SK-N-SH (cell line): ENCODE results near the gene KRT26. TPM values are rescaled to one million over a fixed set of nuclear protein-coding genes. Genes with fewer than 3 reads are reported as not detected.

Experiments used
- CTCF ChIA-PET: fragments of 300-600, 350-600 bp; formaldehyde crosslinking; extraction: SDS; loops from one replicate; lab custom pipeline; 2021; lab: Yijun Ruan, JAX
- POLR2A ChIA-PET: fragments of 350-600 bp; sonication (Branson Sonifier 250); formaldehyde crosslinking; extraction: SDS; loops from one replicate; lab custom pipeline; 2020; ENCODE audit warnings: antibody characterized with exemption, inconsistent platforms; lab: Yijun Ruan, JAX
- DNase-seq: peaks from one replicate; pipeline ENCODE4 v3.0.0; 2012
- H2AFZ ChIP-seq: fragments of 200-600 bp; sonication (generic); 2 replicates; pipeline ENCODE4 v1.8.1; 2016; ENCODE audit warnings: antibody characterized with exemption, mild to moderate bottlenecking, low read depth
- H3F3A ChIP-seq: fragments of 200-600 bp; sonication (generic); replicated peaks from 2 replicates; pipeline ENCODE3; 2016; ENCODE audit warnings: antibody characterized with exemption, mild to moderate bottlenecking; ENCODE audit not compliant: insufficient read depth
- H3K27ac ChIP-seq, 2 experiments: fragments of 200-500 bp in 1 of 2; fragments of 200-600 bp in 1 of 2; sonication (Bioruptor generic) in 1 of 2; sonication (generic), shearing (Covaris generic) in 1 of 2; 2 replicates each; pipeline versions ENCODE4 v1.5.1 to v1.6.1; 2014 to 2016; ENCODE audit warnings: low read depth in 2 of 2, inconsistent platforms in 1 of 2, low read length in 1 of 2, mild to moderate bottlenecking in 1 of 2, mixed read lengths in 1 of 2
- H3K27me3 ChIP-seq: fragments of 200-600 bp; sonication (generic), shearing (Covaris generic); 2 replicates; pipeline ENCODE4 v1.6.1; 2016; ENCODE audit warnings: mixed run types; ENCODE audit not compliant: insufficient read depth
- H3K36me3 ChIP-seq, 2 experiments: fragments of 200-500 bp in 1 of 2; fragments of 200-600 bp in 1 of 2; sonication (Bioruptor generic) in 1 of 2; sonication (generic) in 1 of 2; replicated peaks in 1 of 2; 2 replicates each; pipeline versions ENCODE3 to v1.5.1; 2014 to 2016; ENCODE audit warnings: low read length in 1 of 2, mild to moderate bottlenecking in 1 of 2; ENCODE audit not compliant: insufficient read depth in 2 of 2, control insufficient read depth in 1 of 2
- H3K4me1 ChIP-seq, 2 experiments: fragments of 200-500 bp in 1 of 2; fragments of 200-600 bp in 1 of 2; sonication (Bioruptor generic) in 1 of 2; sonication (generic), shearing (Covaris generic) in 1 of 2; 2 replicates each; pipeline versions ENCODE4 v1.5.1 to v1.6.1; 2014 to 2016; ENCODE audit warnings: low read depth in 1 of 2, low read length in 1 of 2, mixed run types in 1 of 2; ENCODE audit not compliant: insufficient read depth in 2 of 2, control insufficient read depth in 1 of 2
- H3K4me2 ChIP-seq: fragments of 200-600 bp; sonication (generic), shearing (Covaris generic); 2 replicates; pipeline ENCODE4 v1.6.1; 2017; ENCODE audit warnings: mixed run types
- H3K4me3 ChIP-seq, 2 experiments: fragments of 200-500 bp in 1 of 2; fragments of 200-600 bp in 1 of 2; sonication (Bioruptor generic) in 1 of 2; sonication (generic), shearing (Covaris generic) in 1 of 2; 2 replicates each; pipeline versions ENCODE4 v1.5.1 to v1.8.1; 2014 to 2016; ENCODE audit warnings: low read depth in 2 of 2, inconsistent platforms in 1 of 2, low read length in 1 of 2, mild to moderate bottlenecking in 1 of 2, mixed read lengths in 1 of 2, moderate library complexity in 1 of 2
- H3K79me2 ChIP-seq: fragments of 200-600 bp; sonication (generic); 2 replicates; pipeline ENCODE4 v1.8.1; 2017; ENCODE audit warnings: mild to moderate bottlenecking; ENCODE audit not compliant: insufficient read depth
- H3K9ac ChIP-seq: fragments of 200-600 bp; sonication (generic); 2 replicates; pipeline ENCODE4 v1.6.1; 2017; ENCODE audit warnings: mixed run types
- H3K9me2 ChIP-seq: fragments of 200-600 bp; sonication (generic); 2 replicates; pipeline ENCODE4 v1.6.1; 2017; ENCODE audit warnings: mixed run types
- H3K9me3 ChIP-seq: fragments of 200-600 bp; sonication (generic); 2 replicates; pipeline ENCODE4 v1.6.1; 2017; ENCODE audit warnings: mixed run types, mild to moderate bottlenecking, moderate library complexity
- H4K20me1 ChIP-seq: fragments of 200-600 bp; sonication (generic); 2 replicates; pipeline ENCODE4 v1.6.1; 2017; ENCODE audit warnings: mild to moderate bottlenecking, mixed run types; ENCODE audit not compliant: insufficient read depth
- EZH2phosphoT487 ChIP-seq: fragments of 200-600 bp; sonication (generic); IDR thresholded peaks from 2 replicates; pipeline ENCODE4 v1.6.1; 2017; ENCODE audit warnings: low read depth, mixed run types, mild to moderate bottlenecking, antibody characterized with exemption, moderate library complexity, borderline replicate concordance
- IRF3 ChIP-seq: fragments of 150-350 bp; IDR thresholded peaks from 2 replicates; pipeline ENCODE4 v1.6.1; 2016; ENCODE audit warnings: mild to moderate bottlenecking, low read depth, low read length
- MEF2A ChIP-seq: IDR thresholded peaks from 2 replicates; pipeline ENCODE4 v1.4.0; 2012; ENCODE audit warnings: low read depth, borderline replicate concordance
- MXI1 ChIP-seq: IDR thresholded peaks from 2 replicates; pipeline ENCODE4 v1.6.1; 2012; ENCODE audit warnings: mild to moderate bottlenecking, low read depth, low read length, improper control_type of control experiment
- PBX3 ChIP-seq: IDR thresholded peaks from 2 replicates; pipeline ENCODE4; 2012
- RCOR1 ChIP-seq: fragments of 150-350 bp; IDR thresholded peaks from 2 replicates; pipeline ENCODE4 v1.6.1; 2017; ENCODE audit warnings: antibody characterized with exemption, low read length
- RFX5 ChIP-seq: IDR thresholded peaks from 2 replicates; pipeline ENCODE4 v1.6.1; 2012; ENCODE audit warnings: mild to moderate bottlenecking, improper control_type of control experiment, low read length
- RXRA ChIP-seq: IDR thresholded peaks from 2 replicates; pipeline ENCODE4 v1.4.0; 2012; ENCODE audit warnings: low read depth, mild to moderate bottlenecking, borderline replicate concordance
- SMC3 ChIP-seq: IDR thresholded peaks from 2 replicates; pipeline ENCODE4 v1.6.1; 2012; ENCODE audit warnings: low read depth, low read length, improper control_type of control experiment
- TEAD4 ChIP-seq: IDR thresholded peaks from 2 replicates; pipeline ENCODE4 v1.4.0; 2012; ENCODE audit warnings: mild to moderate bottlenecking, borderline replicate concordance; ENCODE audit not compliant: insufficient read depth
- USF1 ChIP-seq: IDR thresholded peaks from 2 replicates; pipeline ENCODE4 v1.4.0; 2012; ENCODE audit warnings: low read depth, borderline replicate concordance
- USF2 ChIP-seq: fragments of 150-350 bp; IDR thresholded peaks from 2 replicates; pipeline ENCODE4 v1.6.1; 2017; ENCODE audit warnings: antibody characterized with exemption, low read length, low read depth, borderline replicate concordance
- whole genome bisulfite sequencing: methylation state at CpG from one replicate; pipeline ENCODE4 v1.1.6; 2017; ENCODE audit warnings: low lambda C conversion rate; 5-methylcytosine and 5-hydroxymethylcytosine counted together
- polyA plus RNA-seq, 3 experiments: library from polyadenylated mRNA; depleted of rRNA; stranded (reverse); fragments of >200 nt; gene quantifications; 2 replicates each; pipeline ENCODE4 v1.2.3, GENCODE V29; 2012
- TF ChIP-seq, protein P1 (sequence below): IDR thresholded peaks from 2 replicates; pipeline ENCODE4 v1.6.1; 2012; ENCODE audit warnings: mild to moderate bottlenecking, low read depth, low read length, moderate library complexity
- TF ChIP-seq, protein P2 (sequence below): fragments of 200-600 bp; sonication (generic); IDR thresholded peaks from 2 replicates; pipeline ENCODE4 v1.6.1; 2017; ENCODE audit warnings: antibody characterized with exemption, mild to moderate bottlenecking, moderate library complexity
- TF ChIP-seq, protein P3 (sequence below): IDR thresholded peaks from 2 replicates; pipeline ENCODE4 v1.4.0; 2012; ENCODE audit warnings: low read depth, borderline replicate concordance
- TF ChIP-seq, protein P4 (sequence below): IDR thresholded peaks from 2 replicates; pipeline ENCODE4 v1.4.0; 2012; ENCODE audit warnings: low read depth

KRT26 gene
- polyA plus RNA-seq, 1 of the 3 experiments (the other 2 are of a cell fraction): not detected

DNA sequence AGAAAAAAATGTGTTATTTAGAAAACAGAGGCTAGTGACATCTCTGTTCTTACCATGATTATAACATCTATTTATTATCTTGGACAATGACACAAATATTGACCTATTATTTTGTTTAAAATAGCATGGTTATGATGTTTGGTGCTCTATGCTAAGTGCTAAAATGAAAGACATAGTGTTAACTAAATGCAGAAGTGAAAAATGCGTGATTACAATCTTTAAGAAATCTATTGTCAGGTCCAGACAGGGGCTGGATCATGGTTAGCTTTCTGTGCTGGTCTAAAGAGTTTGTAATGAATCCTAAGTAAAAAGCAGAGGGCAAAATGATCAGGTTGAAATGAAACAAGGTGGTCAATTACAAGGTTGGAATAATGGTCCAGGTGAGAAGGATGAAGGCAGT, 28.4 kb upstream of the KRT26 start:
- Histone ChIP-seq H3K9ac (no peak overlapping the region), H3K9me2 (no peaks in the 10 kb centered on the region), H3K36me3 (no peaks in the 10 kb centered on the region), H3F3A (no peaks in the 10 kb centered on the region), H3K4me2 (no peak overlapping the region), H3K4me1 (peaks cover 0 to 2% of the 10 kb centered on the region in 2 experiments; a peak in 1 of 4 replicates), H2AFZ (no peak overlapping the region), H3K27me3 (peaks cover 53% of the 10 kb centered on the region), H3K9me3 (no peaks in the 10 kb centered on the region), H3K79me2 (no peaks in the 10 kb centered on the region), H4K20me1 (no peaks in the 10 kb centered on the region)
- WGBS: 19% methylated on average over 1 of the region's 1 CpG
- POLR2A ChIA-PET: no interaction called here
- DNase-seq: no peak
- CTCF ChIA-PET: no interaction called here
- no peak for TF ChIP-seq IRF3
- no peak for TF ChIP-seq TEAD4
- TF ChIP-seq RFX5: no peak
- TF ChIP-seq SMC3: no peak
- TF ChIP-seq, protein P1, sequence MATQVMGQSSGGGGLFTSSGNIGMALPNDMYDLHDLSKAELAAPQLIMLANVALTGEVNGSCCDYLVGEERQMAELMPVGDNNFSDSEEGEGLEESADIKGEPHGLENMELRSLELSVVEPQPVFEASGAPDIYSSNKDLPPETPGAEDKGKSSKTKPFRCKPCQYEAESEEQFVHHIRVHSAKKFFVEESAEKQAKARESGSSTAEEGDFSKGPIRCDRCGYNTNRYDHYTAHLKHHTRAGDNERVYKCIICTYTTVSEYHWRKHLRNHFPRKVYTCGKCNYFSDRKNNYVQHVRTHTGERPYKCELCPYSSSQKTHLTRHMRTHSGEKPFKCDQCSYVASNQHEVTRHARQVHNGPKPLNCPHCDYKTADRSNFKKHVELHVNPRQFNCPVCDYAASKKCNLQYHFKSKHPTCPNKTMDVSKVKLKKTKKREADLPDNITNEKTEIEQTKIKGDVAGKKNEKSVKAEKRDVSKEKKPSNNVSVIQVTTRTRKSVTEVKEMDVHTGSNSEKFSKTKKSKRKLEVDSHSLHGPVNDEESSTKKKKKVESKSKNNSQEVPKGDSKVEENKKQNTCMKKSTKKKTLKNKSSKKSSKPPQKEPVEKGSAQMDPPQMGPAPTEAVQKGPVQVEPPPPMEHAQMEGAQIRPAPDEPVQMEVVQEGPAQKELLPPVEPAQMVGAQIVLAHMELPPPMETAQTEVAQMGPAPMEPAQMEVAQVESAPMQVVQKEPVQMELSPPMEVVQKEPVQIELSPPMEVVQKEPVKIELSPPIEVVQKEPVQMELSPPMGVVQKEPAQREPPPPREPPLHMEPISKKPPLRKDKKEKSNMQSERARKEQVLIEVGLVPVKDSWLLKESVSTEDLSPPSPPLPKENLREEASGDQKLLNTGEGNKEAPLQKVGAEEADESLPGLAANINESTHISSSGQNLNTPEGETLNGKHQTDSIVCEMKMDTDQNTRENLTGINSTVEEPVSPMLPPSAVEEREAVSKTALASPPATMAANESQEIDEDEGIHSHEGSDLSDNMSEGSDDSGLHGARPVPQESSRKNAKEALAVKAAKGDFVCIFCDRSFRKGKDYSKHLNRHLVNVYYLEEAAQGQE: no peak
- TF ChIP-seq RCOR1: no peak
- TF ChIP-seq, protein P2, sequence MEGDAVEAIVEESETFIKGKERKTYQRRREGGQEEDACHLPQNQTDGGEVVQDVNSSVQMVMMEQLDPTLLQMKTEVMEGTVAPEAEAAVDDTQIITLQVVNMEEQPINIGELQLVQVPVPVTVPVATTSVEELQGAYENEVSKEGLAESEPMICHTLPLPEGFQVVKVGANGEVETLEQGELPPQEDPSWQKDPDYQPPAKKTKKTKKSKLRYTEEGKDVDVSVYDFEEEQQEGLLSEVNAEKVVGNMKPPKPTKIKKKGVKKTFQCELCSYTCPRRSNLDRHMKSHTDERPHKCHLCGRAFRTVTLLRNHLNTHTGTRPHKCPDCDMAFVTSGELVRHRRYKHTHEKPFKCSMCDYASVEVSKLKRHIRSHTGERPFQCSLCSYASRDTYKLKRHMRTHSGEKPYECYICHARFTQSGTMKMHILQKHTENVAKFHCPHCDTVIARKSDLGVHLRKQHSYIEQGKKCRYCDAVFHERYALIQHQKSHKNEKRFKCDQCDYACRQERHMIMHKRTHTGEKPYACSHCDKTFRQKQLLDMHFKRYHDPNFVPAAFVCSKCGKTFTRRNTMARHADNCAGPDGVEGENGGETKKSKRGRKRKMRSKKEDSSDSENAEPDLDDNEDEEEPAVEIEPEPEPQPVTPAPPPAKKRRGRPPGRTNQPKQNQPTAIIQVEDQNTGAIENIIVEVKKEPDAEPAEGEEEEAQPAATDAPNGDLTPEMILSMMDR: no peak
- TF ChIP-seq, protein P3, sequence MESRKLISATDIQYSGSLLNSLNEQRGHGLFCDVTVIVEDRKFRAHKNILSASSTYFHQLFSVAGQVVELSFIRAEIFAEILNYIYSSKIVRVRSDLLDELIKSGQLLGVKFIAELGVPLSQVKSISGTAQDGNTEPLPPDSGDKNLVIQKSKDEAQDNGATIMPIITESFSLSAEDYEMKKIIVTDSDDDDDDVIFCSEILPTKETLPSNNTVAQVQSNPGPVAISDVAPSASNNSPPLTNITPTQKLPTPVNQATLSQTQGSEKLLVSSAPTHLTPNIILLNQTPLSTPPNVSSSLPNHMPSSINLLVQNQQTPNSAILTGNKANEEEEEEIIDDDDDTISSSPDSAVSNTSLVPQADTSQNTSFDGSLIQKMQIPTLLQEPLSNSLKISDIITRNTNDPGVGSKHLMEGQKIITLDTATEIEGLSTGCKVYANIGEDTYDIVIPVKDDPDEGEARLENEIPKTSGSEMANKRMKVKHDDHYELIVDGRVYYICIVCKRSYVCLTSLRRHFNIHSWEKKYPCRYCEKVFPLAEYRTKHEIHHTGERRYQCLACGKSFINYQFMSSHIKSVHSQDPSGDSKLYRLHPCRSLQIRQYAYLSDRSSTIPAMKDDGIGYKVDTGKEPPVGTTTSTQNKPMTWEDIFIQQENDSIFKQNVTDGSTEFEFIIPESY: no peak
- TF ChIP-seq EZH2phosphoT487: no peak
- no peak for TF ChIP-seq USF2
- TF ChIP-seq PBX3: no peak
- TF ChIP-seq MEF2A: no peak
- TF ChIP-seq, protein P4, sequence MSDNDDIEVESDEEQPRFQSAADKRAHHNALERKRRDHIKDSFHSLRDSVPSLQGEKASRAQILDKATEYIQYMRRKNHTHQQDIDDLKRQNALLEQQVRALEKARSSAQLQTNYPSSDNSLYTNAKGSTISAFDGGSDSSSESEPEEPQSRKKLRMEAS: no peak
- no peak for TF ChIP-seq RXRA
- no peak for TF ChIP-seq USF1
- TF ChIP-seq MXI1: no peak
- TF ChIP-seq, all 33 proteins: peak for 0
- no peak overlapping the region for H3K4me3 ChIP-seq
- H3K27ac ChIP-seq: no peak overlapping the region
